Coronary artery (tissue), 2 donors: ENCODE data around the gene JAM3.

Experiments
- DNase-seq: peaks from one replicate; pipeline ENCODE4 v3.0.0-alpha.2; 2017; ENCODE audit warnings: low spot score
- H3K27ac ChIP-seq, 2 donors: fragments of 200-600 bp; sonication (generic); one replicate each; pipeline ENCODE4 v1.5.1; 2016 to 2019
- H3K4me3 ChIP-seq: fragments of 200-600 bp; sonication (generic); 2 replicates; pipeline ENCODE4 v1.5.1; 2016; ENCODE audit warnings: mild to moderate bottlenecking, moderate library complexity
- TF ChIP-seq, protein P1 (sequence below): fragments of 200-600 bp; sonication (generic); IDR thresholded peaks from one replicate; pipeline ENCODE4 v1.5.1; 2019; ENCODE audit warnings: antibody characterized with exemption

JAM3 gene

DNA sequence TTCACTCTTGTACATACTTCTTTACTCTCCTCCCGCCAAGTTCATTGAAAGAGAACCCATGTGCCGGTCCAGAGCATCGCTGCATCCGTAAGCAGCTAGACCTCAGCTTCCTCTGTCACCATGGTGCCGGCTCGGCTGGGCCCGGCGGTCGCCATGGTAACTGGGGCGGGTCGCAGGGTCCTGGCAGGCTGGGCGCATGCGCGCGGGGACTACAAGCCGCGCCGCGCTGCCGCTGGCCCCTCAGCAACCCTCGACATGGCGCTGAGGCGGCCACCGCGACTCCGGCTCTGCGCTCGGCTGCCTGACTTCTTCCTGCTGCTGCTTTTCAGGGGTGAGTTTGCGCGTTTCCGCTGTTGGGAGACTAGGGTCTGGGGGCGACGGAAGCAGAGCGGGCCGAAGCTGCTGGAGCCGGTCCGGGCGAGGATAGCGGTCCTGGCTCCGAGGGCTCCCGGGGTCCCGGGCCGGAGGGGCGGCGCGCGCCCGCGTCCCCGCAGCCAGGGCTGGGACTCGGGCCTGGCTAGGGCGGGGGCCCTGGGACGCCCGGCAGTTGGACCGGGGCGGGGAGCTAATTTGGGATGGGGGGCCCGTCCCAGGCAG is at the start of gene JAM3:
Gene JAM3, plus strand, starts transcription at position 244 of the 597 bp plus-strand sequence. Its CDS starts 12 bp downstream, at position 256.
- peak within 1 kb of the TSS; percentile 90 to 97 for H3K27ac ChIP-seq
- TF ChIP-seq, protein P1, sequence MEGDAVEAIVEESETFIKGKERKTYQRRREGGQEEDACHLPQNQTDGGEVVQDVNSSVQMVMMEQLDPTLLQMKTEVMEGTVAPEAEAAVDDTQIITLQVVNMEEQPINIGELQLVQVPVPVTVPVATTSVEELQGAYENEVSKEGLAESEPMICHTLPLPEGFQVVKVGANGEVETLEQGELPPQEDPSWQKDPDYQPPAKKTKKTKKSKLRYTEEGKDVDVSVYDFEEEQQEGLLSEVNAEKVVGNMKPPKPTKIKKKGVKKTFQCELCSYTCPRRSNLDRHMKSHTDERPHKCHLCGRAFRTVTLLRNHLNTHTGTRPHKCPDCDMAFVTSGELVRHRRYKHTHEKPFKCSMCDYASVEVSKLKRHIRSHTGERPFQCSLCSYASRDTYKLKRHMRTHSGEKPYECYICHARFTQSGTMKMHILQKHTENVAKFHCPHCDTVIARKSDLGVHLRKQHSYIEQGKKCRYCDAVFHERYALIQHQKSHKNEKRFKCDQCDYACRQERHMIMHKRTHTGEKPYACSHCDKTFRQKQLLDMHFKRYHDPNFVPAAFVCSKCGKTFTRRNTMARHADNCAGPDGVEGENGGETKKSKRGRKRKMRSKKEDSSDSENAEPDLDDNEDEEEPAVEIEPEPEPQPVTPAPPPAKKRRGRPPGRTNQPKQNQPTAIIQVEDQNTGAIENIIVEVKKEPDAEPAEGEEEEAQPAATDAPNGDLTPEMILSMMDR: no peak
- peak within 1 kb of the TSS; percentile 97 for H3K4me3 ChIP-seq
- peak; percentile 97 for DNase-seq

DNA sequence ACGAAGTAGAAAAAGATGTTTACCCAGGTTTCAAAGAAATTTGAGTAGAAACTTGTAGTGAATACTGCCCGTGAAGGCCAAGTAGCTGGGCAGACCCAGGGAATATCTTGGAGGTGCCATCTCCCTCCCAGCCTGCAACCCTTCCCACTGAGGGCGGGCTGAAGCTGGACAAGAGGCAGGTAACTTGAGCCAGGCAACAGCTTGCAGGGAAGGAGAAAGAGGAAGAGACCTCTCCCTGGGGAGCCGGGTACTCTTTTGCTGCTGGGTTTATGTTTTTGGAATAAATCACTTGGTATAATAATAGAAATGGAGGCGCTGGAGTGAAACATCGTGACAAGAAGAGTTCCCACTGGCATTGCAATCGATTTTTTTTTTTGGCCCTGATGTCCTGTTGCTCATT is 49.4 kb upstream of the JAM3 start:
- TF ChIP-seq, protein P1: no peak
- H3K4me3 ChIP-seq: no peak overlapping the region
- no peak overlapping the region for H3K27ac ChIP-seq
- DNase-seq: no peak

DNA sequence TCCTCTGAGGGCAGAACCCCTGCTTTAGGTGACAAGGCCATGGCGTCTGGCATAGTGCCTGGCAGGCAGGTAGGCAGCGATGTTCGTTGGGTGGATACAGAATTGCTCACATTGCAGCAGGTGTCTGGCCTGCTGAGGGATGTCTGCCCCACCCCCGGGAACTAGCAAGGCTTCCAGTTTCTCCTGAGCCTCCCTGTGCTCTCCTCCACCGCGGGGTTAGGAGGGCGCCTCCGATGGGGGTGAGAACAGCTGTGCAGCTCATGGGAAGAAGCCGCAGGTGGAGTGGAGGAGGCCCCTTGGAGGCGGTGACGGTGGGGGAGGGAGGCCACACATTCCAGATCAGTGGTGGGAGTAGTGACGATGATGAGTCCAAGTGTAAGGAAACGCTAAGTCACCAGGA is 48.3 kb upstream of the JAM3 start:
- Histone ChIP-seq H3K4me3 (no peak overlapping the region), H3K27ac (no peak overlapping the region)
- TF ChIP-seq, protein P1: no peak
- DNase-seq: no peak

DNA sequence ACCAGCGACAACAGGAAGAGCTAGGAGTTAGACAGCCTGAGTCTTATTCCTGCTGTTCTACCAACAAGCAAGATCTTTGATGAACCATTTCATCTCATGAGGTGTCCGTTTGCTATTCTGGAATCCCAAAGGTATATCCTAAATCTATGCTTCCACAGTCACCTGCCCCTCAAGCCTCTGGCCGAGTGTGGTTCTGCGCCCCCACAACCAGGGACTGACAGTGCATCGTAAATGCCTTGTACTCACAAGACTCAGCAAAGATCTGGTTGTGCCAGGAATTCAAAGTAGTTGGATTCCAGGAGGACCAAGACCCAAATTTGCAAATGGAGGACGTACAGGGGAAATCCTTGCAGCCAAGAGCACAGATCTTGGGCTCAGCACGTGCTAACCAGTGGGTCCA is 47.5 kb upstream of the JAM3 start:
- TF ChIP-seq, protein P1: no peak
- H3K4me3 ChIP-seq: no peak overlapping the region
- DNase-seq: no peak

DNA sequence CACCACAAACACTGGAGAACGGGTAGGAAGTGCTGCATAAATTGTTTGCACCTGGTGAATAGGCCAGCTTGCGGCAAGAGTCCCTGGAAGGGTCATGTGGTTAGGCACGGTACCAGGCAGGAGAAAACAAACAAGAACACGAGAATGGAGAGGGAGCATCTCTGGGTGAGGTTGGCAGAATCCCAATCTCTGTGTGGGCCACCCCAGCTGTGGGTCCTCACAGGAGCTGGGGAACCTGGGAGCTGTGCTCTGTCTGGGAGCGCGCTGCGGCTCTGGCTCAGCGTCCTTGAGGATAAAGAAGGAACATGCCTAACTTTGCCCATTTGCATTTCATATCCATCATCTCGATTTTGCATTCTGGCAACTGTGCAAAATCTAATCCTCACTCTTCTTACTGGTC is 46.1 kb upstream of the JAM3 start:
- H3K4me3 ChIP-seq: no peak overlapping the region
- DNase-seq: no peak
- TF ChIP-seq, protein P1: no peak
- H3K27ac ChIP-seq: no peak overlapping the region

More for the DNA sequence above, 47.5 kb upstream of the JAM3 start:
- no peak overlapping the region for H3K27ac ChIP-seq

DNA sequence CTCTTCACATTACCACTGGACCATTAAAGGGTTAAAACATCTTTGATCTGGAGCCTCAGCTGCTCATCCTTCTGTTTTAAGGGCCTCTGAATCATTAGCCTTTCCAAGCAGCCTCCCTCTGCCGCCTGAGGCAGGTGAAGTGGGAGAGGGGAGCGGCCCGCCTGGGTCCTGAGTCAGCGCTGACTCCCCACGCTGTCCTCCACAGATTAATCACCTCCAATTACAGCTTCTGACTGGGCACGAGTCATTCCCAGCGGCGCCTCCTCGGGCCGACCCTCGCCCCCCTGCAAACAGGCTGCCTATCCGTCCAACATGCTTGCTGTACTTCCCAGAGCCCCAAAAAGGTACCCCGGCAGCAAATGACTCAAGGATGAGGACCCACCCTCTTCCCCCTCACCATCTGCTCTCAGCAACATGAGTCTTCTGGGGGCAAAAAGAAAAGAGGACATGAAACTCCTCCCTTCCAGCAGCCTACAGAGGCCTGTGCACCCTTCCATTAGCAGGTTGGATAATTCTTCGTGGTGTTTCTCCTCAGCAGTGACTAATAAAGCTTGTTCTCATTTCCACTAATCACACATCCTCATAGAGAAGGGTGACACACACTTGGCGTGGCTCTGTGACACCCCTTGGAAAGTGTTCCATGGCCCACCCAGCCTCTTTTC is 44.3 kb upstream of the JAM3 start:
- H3K27ac ChIP-seq: no peak overlapping the region
- no peak overlapping the region for H3K4me3 ChIP-seq
- DNase-seq: no peak
- TF ChIP-seq, protein P1: no peak

DNA sequence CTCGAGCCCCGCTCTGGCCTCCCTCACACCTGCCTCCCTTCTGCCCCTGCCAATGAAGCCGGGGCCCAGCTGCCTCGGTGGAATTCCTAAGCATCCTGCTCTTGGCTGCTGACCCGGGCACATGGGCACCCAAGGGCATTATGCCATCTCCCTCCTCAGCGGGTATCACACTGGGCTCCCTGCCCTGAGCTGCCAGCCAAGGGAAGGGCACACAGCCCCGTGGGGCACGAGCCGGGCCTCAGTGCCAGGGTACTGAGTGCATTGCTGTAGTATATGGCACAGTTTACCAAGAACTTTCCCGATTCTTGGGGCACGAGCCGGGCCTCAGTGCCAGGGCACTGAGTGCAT is 43.8 kb upstream of the JAM3 start:
- DNase-seq: no peak
- no peak overlapping the region for H3K27ac ChIP-seq
- H3K4me3 ChIP-seq: no peak overlapping the region
- TF ChIP-seq, protein P1: no peak
